ENCODE data around the gene RDX. TPM values are rescaled to one million over a fixed set of nuclear protein-coding genes. Genes with fewer than 3 reads are reported as not detected.

The RDX gene
- total RNA-seq, 1 donor from 2014 or later = 115 TPM

DNA sequence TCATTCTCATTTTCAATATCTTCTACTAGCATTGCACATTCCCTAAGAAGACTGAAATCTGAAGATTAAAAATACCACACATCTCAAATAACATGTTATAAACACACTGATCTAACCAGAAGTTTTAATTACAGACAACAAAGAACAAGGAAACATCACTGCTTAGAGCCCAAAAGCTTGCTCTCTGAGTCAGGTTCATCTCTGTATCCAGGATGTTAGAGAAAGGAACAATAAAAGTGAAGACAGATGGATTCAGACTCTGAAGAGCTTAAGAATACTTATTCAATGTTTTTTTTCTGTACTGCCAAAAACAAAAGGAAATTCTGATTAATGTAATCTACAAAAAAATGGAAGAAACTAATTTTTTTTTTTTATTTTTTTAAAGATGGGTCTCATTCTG lies 16.5 kb downstream of the RDX start:
- Mint-ChIP-seq H3K4me1 (ENCODE audit: unreplicated experiment) (peaks cover 4% of the 10 kb centered on the region), H3K27ac (no peak overlapping the region), H3K36me3 (peaks cover 30% of the 10 kb centered on the region), H3K9me3 (no peaks in the 10 kb centered on the region), H3K27me3 (no peaks in the 10 kb centered on the region), H3K4me3 (no peak overlapping the region)
- DNase-seq (ENCODE audit: extremely low spot score, unreplicated experiment) = no peak
- no peak for TF ChIP-seq CTCF (conservative IDR thresholded peaks at IDR 0.05)

GRCh38 chr11:110272919-110273318 lies 23.5 kb downstream of the RDX start:
- no peak for TF ChIP-seq CTCF (conservative IDR thresholded peaks at IDR 0.05)
- peaks cover 40% of the 10 kb centered on the region for H3K36me3 Mint-ChIP-seq
- H3K4me3 Mint-ChIP-seq = no peak overlapping the region
- H3K9me3 Mint-ChIP-seq = no peaks in the 10 kb centered on the region
- DNase-seq (ENCODE audit: extremely low spot score, unreplicated experiment) = no peak
- no peak overlapping the region for H3K27ac Mint-ChIP-seq
- H3K4me1 Mint-ChIP-seq (ENCODE audit: unreplicated experiment) = peaks cover 3% of the 10 kb centered on the region
- no peaks in the 10 kb centered on the region for H3K27me3 Mint-ChIP-seq

GRCh38 chr11:110269996-110270395 lies 26.4 kb downstream of the RDX start:
- no peak overlapping the region for H3K27ac Mint-ChIP-seq
- H3K4me3 Mint-ChIP-seq = no peak overlapping the region
- no peak for DNase-seq (ENCODE audit: extremely low spot score, unreplicated experiment)

DNA sequence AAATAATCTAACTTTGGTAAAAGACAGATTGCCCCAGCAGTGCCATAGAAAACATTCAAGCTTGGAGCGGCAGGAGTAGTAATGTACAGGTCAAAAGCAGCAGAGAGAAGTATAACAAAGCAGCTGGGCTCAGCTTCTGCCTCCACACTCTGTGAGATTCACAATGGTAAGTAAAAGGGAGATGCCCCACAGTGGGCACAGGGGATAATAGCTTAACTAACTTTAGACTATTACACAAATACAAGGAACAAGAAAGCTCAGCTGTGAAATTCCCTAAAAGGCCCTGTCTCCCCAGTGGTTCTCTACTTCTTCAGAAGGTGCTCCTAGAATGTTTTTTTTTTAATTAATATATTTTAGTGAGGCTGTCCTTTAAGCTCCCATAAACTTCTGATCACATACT lies 28.0 kb downstream of the RDX start:
- Mint-ChIP-seq H3K9me3 (no peaks in the 10 kb centered on the region), H3K27me3 (no peaks in the 10 kb centered on the region), H3K4me3 (no peak overlapping the region), H3K36me3 (peaks cover 21% of the 10 kb centered on the region), H3K4me1 (ENCODE audit: unreplicated experiment) (no peaks in the 10 kb centered on the region), H3K27ac (no peak overlapping the region)
- no peak for DNase-seq (ENCODE audit: extremely low spot score, unreplicated experiment)
- no peak for TF ChIP-seq CTCF (conservative IDR thresholded peaks at IDR 0.05)

More at GRCh38 chr11:110269996-110270395, 26.4 kb downstream of the RDX start:
- no peak for TF ChIP-seq CTCF (conservative IDR thresholded peaks at IDR 0.05)
- peaks cover 29% of the 10 kb centered on the region for H3K36me3 Mint-ChIP-seq
- H3K27me3 Mint-ChIP-seq = no peaks in the 10 kb centered on the region
- peaks cover 3% of the 10 kb centered on the region for H3K4me1 Mint-ChIP-seq (ENCODE audit: unreplicated experiment)
- H3K9me3 Mint-ChIP-seq = no peaks in the 10 kb centered on the region

GRCh38 chr11:110262072-110262403 lies 34.4 kb downstream of the RDX start:
- Mint-ChIP-seq H3K4me1 (ENCODE audit: unreplicated experiment) (no peaks in the 10 kb centered on the region), H3K36me3 (peaks cover 26% of the 10 kb centered on the region), H3K27ac (no peak overlapping the region), H3K4me3 (no peak overlapping the region), H3K27me3 (no peaks in the 10 kb centered on the region), H3K9me3 (no peaks in the 10 kb centered on the region)
- TF ChIP-seq CTCF (conservative IDR thresholded peaks at IDR 0.05) = no peak
- DNase-seq (ENCODE audit: extremely low spot score, unreplicated experiment) = no peak
